SK-N-SH treated with all-trans-retinoic acid at 6 μM for 48 hours (cell line): ENCODE data around the gene AKAP13.

ENCODE experiments used
- ARNTL ChIP-seq: fragments of 450-650 bp; formaldehyde crosslinking; IDR thresholded peaks from 2 replicates; pipeline ENCODE4 v1.5.0; 2020; ENCODE audit warnings: low read depth, mild to moderate bottlenecking, moderate library complexity, borderline replicate concordance
- CSDC2 ChIP-seq: fragments of 250-450 bp; sonication (Bioruptor Pico); IDR thresholded peaks from 2 replicates; pipeline ENCODE4 v1.5.0; 2020; ENCODE audit warnings: mild to moderate bottlenecking, moderate library complexity
- PPARA ChIP-seq: fragments of 250-450 bp; sonication (Bioruptor Pico); IDR thresholded peaks from 2 replicates; pipeline ENCODE4 v1.5.0; 2020; ENCODE audit warnings: mild to moderate bottlenecking, borderline replicate concordance
- RARB ChIP-seq: fragments of 250-450 bp; sonication (Bioruptor Pico); IDR thresholded peaks from 2 replicates; pipeline ENCODE4 v1.8.0; 2021; ENCODE audit warnings: mild to moderate bottlenecking, moderate library complexity
- TCF4 ChIP-seq: fragments of 250-450 bp; sonication (Bioruptor Pico); IDR thresholded peaks from 2 replicates; pipeline ENCODE4 v1.8.0; 2021; ENCODE audit warnings: mild to moderate bottlenecking, moderate library complexity, borderline replicate concordance
- TOX ChIP-seq: fragments of 250-450 bp; sonication (Bioruptor Pico); IDR thresholded peaks from 2 replicates; pipeline ENCODE4 v1.8.0; 2021; ENCODE audit warnings: mild to moderate bottlenecking, moderate library complexity, borderline replicate concordance
- ZC3H10 ChIP-seq: fragments of 250-450 bp; sonication (Bioruptor Pico); IDR thresholded peaks from 2 replicates; pipeline ENCODE4 v1.5.1; 2021; ENCODE audit warnings: mild to moderate bottlenecking, moderate library complexity
- ZFP3 ChIP-seq: fragments of 250-450 bp; sonication (Bioruptor Pico); IDR thresholded peaks from 2 replicates; pipeline ENCODE4 v1.5.0; 2020; ENCODE audit warnings: mild to moderate bottlenecking, moderate library complexity
- ZFP30 ChIP-seq: fragments of 450-650 bp; formaldehyde crosslinking; IDR thresholded peaks from 2 replicates; pipeline ENCODE4 v1.5.0; 2022; ENCODE audit warnings: mild to moderate bottlenecking, moderate library complexity
- ZNF565 ChIP-seq: fragments of 450-650 bp; formaldehyde crosslinking; conservative IDR thresholded peaks from 2 replicates; pipeline ENCODE4 v1.5.0; 2020; ENCODE audit warnings: low read depth, mild to moderate bottlenecking, moderate library complexity
- ZNF8 ChIP-seq: fragments of 450-650 bp; formaldehyde crosslinking; IDR thresholded peaks from 2 replicates; pipeline ENCODE4 v1.5.0; 2020; ENCODE audit warnings: mild to moderate bottlenecking, moderate library complexity
- TF ChIP-seq, protein P1 (sequence below): fragments of 250-450 bp; sonication (Bioruptor Pico); IDR thresholded peaks from 2 replicates; pipeline ENCODE4 v1.8.0; 2020; ENCODE audit warnings: mild to moderate bottlenecking, moderate library complexity, borderline replicate concordance
- TF ChIP-seq, protein P2 (sequence below): fragments of 250-450 bp; sonication (Bioruptor Pico); IDR thresholded peaks from 2 replicates; pipeline ENCODE4 v1.5.1; 2020; ENCODE audit warnings: low read depth, mild to moderate bottlenecking, moderate library complexity

DNA sequence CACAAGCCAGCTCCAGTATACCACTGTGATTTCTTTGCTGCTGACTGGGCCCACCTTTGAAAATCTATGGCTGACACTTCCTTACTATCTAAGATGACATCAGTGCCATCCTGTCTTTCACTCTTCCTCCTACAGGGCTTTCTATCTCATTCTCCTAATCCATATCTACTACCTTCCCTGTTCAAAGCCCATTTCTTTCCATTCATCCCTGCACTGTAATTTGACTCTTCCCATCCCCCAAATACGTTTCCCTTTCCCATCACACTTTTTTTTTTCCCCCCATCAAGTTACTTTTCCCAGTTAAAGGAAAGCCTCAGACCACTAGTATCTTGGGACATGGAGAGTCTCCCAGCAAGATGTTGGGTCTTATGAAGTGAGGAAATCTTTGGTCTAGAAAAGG, 136.7 kb downstream of the AKAP13 start:
- TF ChIP-seq, protein P1, sequence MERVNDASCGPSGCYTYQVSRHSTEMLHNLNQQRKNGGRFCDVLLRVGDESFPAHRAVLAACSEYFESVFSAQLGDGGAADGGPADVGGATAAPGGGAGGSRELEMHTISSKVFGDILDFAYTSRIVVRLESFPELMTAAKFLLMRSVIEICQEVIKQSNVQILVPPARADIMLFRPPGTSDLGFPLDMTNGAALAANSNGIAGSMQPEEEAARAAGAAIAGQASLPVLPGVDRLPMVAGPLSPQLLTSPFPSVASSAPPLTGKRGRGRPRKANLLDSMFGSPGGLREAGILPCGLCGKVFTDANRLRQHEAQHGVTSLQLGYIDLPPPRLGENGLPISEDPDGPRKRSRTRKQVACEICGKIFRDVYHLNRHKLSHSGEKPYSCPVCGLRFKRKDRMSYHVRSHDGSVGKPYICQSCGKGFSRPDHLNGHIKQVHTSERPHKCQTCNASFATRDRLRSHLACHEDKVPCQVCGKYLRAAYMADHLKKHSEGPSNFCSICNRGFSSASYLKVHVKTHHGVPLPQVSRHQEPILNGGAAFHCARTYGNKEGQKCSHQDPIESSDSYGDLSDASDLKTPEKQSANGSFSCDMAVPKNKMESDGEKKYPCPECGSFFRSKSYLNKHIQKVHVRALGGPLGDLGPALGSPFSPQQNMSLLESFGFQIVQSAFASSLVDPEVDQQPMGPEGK (CRISPR knock-in tag): no peak
- TF ChIP-seq TOX (CRISPR knock-in tag): no peak
- no peak for TF ChIP-seq ZFP3 (CRISPR knock-in tag)
- no peak for TF ChIP-seq ZC3H10 (CRISPR knock-in tag)
- no peak for TF ChIP-seq ARNTL (CRISPR knock-in tag)
- TF ChIP-seq ZFP30 (CRISPR knock-in tag): no peak
- TF ChIP-seq RARB (CRISPR knock-in tag): no peak
- TF ChIP-seq, protein P2, sequence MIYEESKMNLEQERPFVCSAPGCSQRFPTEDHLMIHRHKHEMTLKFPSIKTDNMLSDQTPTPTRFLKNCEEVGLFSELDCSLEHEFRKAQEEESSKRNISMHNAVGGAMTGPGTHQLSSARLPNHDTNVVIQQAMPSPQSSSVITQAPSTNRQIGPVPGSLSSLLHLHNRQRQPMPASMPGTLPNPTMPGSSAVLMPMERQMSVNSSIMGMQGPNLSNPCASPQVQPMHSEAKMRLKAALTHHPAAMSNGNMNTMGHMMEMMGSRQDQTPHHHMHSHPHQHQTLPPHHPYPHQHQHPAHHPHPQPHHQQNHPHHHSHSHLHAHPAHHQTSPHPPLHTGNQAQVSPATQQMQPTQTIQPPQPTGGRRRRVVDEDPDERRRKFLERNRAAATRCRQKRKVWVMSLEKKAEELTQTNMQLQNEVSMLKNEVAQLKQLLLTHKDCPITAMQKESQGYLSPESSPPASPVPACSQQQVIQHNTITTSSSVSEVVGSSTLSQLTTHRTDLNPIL (CRISPR knock-in tag): no peak
- TF ChIP-seq TCF4: no peak
- TF ChIP-seq ZNF565 (CRISPR knock-in tag): no peak
- no peak for TF ChIP-seq ZNF8 (CRISPR knock-in tag)
- no peak for TF ChIP-seq PPARA (CRISPR knock-in tag)
- no peak for TF ChIP-seq CSDC2
